HG03060 (cell line): ENCODE results near the gene POU2F1.

Experiments
- ATAC-seq: cut with Tn5 transposase; IDR thresholded peaks from one replicate; pipeline ENCODE4 v1.9.1; 2021; ENCODE audit warnings: low read depth, moderate number of reproducible peaks; ENCODE audit not compliant: unreplicated experiment

The POU2F1 gene

DNA sequence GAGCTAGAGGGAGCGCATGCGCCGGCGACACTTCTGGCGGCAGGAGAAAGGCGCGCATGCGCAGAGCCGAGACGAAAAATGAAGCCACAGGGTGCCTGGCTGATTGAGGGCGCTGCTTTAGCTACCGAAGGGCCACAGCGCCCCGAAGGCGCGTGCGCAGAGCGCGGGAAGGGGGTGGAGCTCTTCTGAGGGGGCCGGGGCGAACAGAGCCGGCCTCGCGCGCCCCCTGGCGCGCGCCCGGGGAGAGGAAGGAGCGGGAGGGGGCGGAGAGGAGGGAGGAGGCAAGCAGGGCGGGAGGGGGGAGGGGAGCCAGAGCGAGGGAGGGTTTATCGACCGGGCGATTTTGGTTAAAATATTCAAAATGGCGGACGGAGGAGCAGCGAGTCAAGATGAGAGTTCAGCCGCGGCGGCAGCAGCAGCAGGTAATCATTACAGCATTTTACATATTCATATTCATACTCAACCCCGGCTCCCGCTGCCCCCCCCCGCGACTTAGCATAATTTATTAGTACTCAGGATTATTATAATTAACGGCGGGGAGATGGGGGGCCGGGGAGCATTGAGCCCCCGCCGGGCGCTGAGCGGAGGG, at the start of gene POU2F1:
POU2F1 (plus strand) TSS at position 350 of the 589 bp plus-strand sequence; CDS start at position 362, 12 bp downstream.
- ATAC-seq, result peak; percentile 42

DNA sequence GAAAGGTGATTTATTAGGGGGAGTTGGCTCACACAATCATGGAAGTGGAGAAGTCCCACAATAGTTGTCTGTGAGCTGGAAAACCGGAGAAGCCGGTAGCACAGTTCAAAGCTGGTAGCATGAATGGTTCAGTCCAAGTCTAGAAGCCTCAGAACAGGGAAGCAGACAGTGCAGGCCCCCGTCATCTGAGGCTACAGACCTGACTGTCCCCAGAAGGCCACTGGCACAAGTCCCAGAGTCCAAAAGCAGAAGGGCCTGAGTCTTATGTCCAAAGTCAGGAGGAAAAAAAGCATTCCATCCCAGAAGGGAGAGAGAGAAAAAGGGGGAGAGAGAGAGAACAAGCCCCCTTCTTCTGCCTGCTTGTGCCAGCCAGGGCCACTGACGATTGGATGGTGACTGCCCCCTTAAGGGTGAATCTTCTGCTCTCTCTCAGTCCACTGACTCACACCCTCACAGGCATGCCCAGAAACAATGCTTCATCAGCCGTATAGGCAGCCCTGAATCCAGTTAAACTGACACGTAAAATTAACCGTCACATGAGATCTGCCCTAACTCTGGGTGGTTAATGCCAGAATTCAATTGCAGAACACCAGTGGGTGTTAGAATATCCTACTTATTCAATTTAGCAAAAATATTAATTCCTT, 49.3 kb upstream of the POU2F1 start:
- ATAC-seq, result no peak

DNA sequence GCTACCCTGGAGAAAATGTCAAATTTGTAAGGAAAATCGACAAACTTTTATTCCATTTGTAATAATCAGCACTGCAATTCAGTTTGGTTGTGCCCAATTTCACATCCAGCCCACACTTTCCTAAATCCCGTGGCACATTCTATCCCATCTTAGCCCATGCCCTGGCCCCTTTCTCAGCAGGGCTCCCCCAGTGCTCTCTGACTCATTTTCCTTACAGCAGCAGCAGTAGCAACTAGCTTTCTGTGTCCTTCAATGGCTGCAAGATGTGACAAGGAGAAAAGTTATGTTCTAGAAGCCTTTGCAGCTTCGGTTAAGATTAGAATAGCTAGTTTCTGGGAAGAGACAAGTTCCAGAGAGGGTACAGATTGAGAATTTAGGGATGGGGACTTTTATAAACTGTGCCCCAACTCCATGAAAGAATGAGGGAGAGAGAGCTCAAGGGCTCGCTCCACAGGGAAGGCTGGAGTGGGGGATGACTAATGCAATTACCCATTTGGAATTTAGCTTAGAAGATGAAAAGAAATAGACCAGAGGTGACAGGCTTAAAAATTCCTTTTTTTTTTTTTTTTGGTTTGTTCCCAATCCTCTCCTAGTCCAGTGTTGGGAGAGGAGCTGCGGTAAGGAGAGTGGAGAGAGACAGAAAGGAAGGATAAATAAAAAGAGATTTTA, 47.0 kb upstream of the POU2F1 start:
- no peak for ATAC-seq

DNA sequence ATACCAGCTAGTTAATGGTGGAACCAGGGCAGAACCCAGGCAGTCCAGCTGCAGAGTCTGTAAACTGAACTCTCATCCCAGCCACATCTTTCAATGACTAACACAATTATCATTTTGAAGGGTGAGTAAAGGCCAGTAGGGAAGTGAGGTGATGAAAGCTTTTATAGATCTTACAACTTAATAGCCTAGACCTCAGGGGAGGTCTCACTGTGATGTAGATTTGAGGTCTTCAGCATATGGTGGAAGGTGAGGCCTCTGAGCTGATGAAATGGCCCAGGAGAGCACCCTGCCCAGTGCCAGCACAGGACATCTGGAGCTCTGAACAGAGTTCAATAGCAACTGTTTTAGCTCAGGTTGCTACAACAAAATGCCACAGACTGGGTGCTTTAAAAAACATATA, 44.8 kb upstream of the POU2F1 start:
- no peak for ATAC-seq

DNA sequence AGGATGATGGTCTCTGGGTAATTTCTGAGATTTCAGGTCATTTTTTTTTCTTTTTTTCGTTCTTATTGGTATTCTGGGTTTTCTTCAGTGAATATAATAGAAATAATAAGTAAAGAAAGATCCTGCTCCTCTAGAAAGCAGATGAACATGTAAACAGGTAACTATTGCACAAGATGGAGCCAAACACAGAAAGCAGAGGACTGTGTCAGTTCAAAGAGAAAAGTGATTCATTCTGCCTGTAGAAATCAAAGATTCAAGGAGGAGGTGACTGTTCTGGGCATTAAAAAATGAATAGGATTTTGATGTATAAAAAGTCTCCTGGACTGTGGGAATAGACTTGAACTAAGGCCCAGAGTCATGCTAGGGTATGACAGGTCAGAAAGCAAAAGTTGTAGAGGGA, 41.9 kb upstream of the POU2F1 start:
- no peak for ATAC-seq

DNA sequence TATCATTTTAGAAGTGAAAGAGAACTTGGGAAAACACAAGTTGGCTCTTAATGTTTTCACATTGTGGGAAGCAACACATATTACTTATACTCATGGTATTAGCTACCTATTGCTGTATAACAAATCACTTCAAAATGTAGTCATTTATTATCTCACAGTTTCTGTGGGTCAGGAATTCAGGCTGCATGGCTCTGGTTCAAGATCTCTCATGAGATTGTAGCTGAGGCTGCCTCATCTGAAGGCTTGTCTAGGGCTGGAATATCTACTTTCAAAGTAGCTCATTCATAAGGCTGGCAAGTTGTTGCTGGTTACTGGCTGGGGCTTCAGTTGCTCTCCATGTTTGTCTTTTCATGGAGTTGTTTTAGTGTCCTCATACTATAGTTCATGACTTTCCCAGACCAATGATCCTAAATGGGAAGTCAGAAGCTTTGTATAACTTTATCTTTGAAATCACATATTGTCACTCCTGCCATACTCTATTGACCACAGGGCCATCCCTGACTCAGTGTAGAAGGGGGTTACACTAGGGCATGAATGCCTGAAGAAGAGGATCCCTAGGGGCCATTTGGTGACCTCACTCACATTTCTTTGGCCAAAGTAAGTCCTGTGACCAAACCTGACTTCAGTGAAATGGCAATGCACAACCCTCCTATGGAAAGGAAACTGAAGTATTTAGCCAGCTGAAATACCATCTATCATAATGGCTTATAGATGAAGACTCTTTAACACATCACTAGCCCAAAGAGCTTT, 37.9 kb upstream of the POU2F1 start:
- ATAC-seq, result no peak

DNA sequence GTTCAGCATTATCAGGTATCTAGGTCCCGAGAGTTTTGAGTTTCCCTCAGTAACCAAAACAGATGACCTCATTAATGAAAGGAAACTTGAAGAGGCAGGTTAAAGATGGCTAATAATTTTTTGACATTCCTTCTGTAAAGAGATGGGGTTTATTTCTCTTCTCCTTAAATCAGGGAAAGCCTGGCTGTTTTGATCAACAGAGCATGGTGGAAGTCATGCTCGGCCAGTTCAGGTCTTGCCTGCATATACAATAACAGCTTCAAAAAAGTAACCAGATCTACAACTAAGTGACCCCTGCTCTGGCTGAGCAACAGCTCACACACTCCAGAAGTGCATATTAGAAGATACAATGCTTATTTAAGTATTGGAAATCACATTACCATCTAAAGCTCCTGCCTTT, 36.6 kb upstream of the POU2F1 start:
- no peak for ATAC-seq

DNA sequence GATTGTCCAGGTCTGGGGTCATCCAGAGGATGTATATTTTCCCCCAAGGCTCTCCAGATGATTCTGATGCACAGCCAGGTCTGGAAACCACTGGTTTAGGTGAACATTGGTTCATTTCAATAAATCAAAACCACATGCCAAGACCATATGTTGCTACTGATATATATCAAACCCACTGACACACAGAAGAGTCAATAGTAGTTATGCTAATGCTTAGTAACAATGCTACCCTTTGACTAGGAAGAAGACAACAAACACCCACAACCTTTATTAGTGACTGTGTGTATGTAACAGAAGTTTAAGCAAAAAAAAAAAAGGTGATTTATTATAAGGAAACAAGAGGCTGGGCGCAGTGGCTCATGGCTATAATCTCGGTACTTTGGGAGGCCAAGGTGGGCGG, 35.6 kb upstream of the POU2F1 start:
- ATAC-seq, result no peak

DNA sequence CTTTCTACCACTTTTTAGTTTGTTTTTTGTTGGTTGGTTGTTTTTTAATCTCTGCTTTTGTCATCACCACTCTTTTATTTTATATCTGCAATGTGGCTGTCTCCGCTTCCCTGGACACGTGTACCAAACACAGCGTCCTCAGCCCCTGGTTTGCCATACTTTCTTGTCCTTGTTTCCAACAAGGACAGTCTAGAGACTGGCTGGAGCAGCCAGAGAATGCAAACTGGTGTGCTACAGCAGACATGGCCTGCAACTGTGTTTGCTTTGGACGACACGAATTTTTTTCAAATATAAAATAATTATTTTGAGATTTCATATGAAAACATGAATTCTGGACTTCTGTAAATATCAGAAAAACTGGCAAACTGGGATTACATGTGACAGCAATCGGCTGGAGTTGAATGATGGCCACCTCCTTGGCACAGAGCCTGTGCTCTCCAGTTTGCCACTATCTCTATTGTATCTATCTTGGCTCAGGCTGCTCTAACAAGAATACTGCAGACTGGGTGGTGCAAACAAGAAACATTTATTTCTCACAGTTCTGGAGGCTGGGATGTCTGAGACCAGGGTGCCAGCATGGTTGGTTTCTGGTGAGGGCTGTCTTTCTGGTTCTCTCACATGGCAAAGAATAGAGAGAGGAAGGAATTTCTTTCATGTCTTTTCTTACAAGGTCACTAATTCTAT, 34.6 kb upstream of the POU2F1 start:
- no peak for ATAC-seq

DNA sequence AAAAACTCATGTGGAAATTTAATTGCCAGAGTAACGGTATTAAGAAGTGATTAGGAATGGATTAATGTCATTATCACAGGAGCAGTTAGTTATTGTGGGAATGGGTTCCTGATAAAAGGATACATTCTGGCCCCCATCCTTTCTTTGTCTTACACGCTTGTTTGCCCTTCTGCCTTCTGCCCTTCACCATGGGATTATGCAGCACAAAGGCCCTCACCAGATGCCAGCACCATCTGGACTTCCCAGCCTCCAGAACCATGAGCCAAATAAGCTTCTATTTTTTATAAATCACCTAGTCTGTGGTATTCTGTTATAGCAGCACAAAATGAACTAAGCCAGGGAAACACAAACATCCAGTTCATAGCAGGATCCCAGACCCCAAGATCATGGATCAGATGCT, 33.9 kb upstream of the POU2F1 start:
- ATAC-seq, result no peak

DNA sequence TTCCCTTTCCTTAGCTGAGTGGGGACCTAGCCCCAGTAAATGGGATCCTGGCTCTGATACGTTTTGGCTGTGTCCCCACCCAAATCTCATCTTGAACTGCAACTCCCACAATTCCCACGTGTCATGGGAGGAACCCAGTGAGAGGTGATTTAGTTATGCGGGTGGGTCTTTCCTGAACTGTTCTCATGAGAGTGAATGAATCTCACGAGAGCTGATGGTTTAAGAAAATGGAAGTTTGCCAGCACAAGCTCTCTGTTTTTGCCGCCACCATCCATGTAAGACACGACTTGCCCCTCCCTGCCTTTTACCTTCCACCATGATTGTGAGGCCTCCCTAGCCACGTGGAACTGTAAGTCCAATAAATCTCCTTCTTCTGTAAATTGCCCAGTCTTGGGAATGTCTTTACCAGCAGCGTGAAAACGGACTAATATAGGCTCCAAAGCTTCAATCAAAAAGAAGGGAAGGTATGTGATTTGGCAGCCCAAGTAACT, 29.9 kb upstream of the POU2F1 start:
- ATAC-seq, result no peak

DNA sequence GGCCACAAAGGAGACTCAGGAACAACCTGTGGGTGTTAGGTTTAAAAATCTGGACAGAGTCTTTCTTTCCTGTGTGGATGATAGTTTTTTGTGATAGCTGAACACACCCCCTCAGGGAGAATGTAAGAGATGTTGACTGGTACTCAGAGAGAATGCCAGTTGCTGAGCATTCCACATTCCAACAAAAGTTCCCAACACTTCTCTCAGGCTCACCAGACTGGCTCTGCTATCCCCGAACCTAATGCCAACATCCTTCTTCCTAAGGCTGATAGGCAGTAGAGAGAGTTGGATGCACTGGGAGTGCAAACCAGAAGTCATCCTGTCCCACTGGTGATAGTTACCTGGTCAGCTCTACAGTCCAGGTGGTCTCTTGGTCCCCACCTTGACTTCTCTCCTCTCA, 28.7 kb upstream of the POU2F1 start:
- ATAC-seq, result no peak

DNA sequence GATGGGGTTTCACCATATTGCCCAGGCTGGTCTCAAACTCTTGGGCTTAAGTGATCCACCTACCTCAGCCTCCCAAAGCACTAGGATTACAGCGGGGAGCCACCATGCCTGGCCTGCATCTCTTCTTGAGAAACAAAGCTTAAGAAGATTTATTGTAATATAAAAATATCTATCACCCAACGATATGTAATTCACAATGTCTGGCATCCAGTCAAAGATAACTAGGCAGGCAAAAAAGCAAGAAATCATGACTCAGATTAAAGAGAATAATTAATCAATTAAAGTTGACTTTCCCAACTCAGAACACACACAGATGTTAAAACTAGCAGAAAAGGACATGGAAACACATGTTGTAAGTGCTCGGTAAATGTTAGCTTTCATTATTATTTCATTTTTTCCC, 26.5 kb upstream of the POU2F1 start:
- ATAC-seq, result no peak

DNA sequence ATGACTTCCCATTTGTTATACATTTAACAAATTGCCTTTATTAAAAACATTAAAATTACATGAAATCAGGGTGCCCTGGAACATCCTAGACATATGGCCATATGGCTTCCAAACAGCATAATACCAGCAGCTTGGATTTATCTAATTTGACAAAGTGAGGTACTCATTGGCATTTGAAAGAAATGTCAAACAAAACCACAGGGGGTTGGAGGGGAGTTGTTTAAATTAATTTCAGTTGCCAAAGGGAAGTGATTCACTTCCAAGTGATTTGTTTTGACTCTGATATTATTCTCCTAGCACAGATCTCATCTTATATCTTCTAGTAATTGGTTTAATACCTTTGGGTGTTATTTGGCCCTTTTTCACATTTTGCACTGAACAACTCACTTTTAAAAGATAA, 24.5 kb upstream of the POU2F1 start:
- ATAC-seq, result no peak

DNA sequence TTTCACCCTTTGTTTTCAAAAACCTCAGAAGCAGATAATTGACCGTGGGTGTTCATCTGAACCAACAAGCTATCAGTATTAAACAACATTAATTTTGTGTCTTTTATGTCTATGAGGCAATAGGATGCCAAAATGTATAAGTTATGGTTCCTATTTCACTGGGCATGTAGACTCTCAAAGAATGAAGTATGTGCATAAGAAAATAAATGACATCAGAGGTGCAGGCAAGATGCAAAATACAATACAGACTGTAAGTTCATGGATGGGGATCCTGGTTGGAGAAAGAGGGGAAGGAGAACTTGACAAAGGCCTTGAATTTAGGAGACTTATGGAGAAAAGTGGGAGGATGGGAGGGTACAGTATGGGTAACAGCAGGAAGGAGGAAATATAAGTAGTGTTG, 23.4 kb upstream of the POU2F1 start:
- ATAC-seq, result no peak

DNA sequence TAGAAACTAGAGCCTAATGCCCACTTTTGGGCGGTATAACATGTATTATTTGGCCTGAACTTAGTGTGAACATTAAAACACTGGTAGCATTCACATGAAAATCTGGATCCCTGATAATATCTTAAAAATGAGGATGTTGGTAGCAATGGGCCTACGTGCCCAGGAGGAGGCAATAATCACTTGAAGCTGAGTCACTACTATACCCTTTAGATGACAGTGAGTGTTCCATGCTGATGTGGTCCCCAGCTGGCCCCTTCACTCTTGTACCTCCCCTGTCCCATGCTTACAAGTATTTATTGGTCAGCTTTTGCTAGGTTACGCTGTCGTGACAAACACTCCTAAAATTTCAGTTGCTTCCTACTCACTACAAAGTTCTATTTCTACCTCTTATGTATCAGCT, 23.0 kb upstream of the POU2F1 start:
- no peak for ATAC-seq

DNA sequence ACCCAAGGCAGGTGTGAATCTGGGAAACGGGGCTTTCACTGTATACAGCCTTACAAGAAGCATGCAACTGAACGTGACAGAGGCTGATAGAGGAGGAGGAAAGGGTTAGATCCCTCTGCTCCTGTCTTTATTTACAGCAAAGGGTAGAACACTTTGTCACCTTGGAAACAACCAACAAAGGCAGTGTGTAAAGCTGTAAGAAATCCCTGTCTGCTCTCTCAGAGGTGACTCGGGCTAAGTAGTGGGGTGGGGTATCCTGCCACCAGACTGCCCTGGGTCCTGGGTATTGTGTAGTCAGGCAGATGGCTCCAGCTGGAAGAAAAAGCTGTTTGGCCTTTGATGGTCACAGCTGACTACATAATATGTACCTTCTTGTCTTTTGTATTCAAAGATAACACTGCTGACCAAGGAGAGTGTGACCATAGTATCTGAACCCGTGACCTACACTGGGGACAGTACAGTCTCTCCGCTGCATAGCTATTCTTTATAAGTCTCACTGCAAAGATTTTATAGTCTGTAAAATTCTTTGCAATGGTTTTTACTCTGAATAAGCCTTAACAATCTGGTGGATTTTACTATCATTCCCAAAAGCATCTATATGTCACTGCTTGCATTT, 22.1 kb upstream of the POU2F1 start:
- no peak for ATAC-seq

DNA sequence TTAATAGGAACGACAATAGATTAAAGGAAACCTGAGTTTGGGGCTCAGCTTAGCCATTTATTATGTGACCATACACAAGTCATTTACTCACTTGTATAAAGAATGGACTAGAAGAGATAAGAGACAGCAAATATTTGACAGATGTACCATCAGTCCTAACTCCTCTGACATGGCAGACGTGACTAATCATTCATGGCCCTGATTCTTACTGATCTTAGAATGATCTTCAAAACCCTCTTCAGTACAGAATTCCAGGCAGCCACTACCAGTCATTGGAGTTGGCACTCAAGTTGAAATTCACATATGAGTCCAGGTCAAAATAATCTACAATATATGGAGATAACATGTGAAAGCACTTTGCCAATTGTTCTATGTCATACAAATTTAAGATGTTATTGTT, 21.0 kb upstream of the POU2F1 start:
- no peak for ATAC-seq

DNA sequence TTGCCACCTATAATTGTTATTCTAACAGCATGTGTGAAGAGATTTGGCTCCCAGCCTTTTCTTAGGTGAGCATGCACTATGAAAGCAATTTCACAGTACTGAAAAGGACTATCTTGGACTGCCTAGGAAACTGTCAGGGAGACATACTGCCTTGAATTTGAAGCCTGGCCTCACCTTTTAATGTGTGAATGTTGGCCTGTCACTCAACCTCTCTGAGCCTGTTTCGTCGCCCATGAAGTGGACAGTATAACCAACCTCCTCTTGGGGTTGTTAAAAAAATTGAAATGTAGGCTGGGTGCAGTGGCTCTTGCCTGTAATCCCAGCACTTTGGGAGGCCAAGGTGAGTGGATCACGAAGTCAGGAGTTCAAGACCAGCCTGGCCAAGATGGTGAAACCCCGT, 20.4 kb upstream of the POU2F1 start:
- no peak for ATAC-seq

DNA sequence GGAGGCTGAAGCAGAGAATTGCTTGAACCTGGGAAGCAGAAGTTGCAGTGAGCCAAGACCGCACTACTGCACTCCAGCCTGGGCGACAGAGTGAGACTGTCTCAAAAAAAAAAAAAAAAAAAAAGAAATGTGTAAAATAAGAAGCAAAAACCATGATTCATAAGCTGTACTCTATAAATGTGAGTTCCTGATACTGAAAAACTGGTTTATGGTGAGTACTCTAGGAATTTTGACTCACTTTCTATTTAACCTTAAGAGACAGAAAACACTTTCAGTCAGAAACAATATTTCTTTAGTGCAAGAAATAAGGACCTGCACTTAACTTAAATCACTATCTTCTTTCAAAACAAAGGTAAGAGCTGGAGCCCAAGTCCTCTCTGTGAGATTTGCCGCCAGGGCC, 19.9 kb upstream of the POU2F1 start:
- no peak for ATAC-seq
